ENCODE data around the gene GCNA.

GRCh38 chrX:71661919-71662318 is 83.7 kb downstream of the GCNA start:
- TF ChIP-seq CTCF (IDR thresholded peaks at IDR 0.05; ENCODE audit: low read length) (no peak), EZH2 (optimal IDR thresholded peaks at IDR 0.05; ENCODE audit: low read depth, low read length) (no peak)
